Stimulated activated CD8-positive, alpha-beta memory T cell treated with anti-CD3 and anti-CD28 coated beads, Interleukin-4, amount 100 ng/mL, for 48 hours (primary cell): ENCODE results near the gene TMIGD2.
"Not testable (repeated sequence)": the region's sequence is repeated elsewhere in the genome, so short reads cannot be mapped to it uniquely, and the experiment has no call there.

Experiments
- DNase-seq: peaks from one replicate; pipeline ENCODE4 v3.0.0-alpha.2; 2020

TMIGD2 gene

DNA sequence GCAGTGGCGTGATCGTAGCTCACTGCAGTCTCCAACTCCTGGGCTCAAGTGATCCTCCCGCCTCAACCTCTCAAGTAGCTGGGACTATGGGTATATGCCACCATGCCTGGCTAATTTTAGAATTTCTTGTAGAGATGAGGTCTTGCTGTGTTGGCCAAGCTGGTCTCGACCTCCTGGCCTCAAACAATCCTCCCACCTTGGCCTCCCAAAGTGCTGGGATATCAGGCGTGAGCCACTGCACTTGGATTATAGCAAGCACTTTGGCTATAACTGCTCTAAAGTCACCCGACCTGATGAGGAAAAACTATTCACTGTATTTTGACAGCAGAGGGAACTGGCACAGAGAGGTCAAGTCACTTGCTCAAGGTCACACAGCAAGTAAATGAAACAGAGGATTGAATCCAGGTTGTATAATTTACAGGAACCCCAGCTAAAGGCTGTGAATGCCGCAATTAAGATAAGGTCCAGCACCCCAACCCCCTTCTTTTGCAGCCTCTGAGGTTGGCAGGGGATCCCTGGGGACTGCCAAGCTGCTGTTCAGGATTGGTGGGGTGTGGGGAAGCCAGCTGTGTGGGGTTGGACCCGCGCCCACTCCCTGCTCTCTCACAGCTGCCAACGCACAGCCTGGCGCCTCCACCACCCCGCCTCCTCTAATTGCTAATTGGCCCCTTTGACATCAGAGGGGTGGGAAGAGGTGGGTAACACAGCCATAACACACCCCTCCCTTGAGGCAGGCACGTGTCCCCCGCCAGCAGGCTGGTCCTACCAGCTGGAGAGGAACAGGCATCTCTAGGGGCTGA lies 6.0 kb downstream of the TMIGD2 start:
- DNase-seq, result no peak

DNA sequence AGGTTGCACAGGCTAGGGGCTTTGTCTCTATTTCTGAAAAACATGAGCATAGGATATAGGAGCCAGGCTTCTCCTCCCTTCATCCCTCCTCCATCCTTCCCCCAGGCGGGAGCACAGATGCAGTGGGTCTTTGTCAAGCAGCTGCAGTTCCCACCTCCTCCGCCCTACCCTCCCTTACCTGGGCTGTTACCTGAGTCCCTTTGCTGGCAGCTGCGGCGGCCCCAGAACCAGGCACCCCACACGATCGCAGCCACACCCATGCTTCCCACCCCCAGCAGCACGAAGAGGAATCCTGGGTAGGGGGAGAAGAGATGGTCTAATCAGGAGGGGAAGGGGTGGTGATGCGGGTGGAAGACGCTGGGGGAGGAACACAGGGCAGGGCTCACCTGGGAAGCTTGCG lies 7.8 kb downstream of the TMIGD2 start:
- no peak for DNase-seq

- no peak for DNase-seq
Measured at GRCh38 chr19:4292515-4292914, 9.7 kb downstream of the TMIGD2 start.

DNA sequence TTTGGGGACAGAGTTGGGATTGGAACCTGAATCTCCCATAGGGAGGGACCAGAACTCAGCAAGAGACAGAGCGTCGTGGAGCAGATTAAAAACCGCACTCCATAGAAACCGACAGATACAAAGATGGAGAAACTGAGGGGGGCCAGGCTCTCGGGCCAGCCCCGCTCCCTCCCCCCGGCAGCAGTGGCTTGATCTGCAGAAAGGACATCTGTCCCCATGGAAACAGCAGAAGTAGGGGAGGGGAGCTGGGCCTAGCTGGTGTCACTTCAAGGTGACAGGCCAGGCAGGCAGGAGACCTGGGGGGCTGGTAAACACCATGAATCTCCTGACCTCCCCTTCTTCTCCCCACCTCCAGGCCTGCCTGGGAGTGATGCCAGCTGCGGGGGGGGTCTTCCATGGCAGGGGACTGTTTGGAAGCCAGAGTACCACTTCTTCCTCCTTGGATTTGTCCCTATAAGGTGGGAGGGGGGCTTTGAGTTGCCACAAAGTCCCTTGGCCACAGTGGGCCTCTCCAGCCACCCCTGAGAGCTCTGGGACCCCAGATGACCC lies 10.9 kb downstream of the TMIGD2 start:
- no peak for DNase-seq

- DNase-seq, result no peak
Measured at GRCh38 chr19:4288091-4288777, 14.0 kb downstream of the TMIGD2 start.

DNA sequence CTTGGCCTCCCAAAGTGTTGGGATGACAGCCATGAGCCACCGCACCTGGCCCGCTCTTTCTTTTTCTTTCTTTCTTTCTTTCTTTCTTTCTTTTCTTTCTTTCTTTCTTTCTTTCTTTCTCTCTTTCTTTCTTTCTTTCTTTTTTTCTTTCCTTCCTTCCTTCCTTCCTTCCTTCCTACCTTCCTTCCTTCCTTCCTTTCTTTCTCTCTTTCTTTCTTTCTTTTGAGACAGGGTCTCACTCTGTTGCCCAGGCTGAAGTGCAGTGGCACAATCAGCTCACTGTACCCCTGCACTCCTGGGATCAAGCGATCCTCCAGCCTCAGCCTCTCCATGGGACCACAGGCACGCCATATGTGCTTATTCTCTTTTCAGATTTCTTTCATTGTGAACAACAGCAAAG lies 16.0 kb downstream of the TMIGD2 start:
- DNase-seq, result not testable (repeated sequence)

DNA sequence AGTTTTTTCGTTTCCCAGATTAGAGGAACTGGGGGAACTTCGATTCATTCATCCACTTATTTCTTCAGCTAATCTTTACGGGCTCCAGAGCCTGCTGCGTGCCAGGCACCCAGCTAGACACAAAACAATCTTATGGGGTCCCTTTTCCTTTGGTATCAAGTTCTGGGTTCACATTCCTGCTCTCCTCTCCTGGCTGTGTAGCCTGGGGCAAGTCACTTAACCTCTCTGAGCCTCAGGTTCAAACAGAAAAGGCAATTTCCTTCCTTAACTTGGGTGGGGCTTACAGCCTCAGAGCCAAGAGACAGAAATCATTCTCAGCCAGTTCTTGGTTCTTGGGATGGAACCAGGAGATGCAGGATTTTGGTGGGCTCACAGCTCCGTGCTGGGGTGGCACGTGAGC lies 17.2 kb downstream of the TMIGD2 start:
- no peak for DNase-seq

DNA sequence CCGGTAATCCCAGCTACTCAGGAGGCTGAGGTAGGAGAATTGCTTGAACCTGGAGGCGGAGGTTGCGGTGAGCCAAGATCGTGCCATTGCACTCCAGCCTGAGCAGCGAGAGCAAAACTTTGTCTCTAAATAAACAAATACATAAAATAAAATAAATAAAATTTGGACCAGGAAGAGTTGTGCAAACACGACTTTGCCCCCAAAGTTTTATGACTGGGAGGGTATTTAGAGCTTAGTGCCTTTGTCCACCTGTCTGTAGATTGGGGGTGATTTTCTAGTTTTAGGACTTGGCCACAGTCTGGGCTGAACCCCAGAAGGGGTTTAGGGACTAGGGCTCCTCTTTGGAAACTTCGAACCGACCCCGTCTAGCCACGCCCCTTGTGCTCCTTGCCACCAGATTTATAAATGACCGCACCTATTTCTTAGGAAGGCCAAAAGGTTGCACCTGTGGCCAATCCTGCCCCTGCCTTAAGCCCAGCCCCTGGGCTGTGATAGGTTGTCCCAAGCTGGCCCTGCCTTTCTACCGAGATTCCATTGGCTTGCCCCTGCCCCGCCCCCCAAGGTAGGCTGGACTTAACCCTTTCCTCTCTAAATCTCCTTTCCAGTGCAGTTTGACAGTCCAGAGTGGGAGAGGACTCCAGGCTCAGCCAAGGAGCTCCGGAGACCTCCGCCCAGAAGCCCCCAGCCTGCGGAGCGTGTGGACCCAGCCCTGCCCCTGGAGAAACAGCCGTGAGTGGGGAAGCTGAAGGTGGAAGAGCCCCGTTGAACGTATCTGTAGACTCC lies 17.8 kb downstream of the TMIGD2 start:
- peak; percentile 42 for DNase-seq

GRCh38 chr19:4279530-4280422 lies 22.4 kb downstream of the TMIGD2 start:
- no peak for DNase-seq

DNA sequence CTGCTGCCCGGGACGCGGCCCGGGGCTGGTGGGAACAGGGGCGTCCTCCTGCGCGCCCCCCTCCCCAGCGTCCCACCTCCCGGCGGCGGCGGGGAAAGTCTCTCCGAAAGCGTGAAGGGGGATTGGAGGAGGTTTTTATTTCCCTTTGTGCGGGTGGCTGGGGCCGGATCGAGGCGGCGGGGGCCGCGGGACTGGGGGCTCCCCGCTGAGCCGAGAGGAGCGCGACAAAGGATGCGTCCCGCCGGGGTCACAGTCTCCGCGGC lies 23.0 kb downstream of the TMIGD2 start:
- no peak for DNase-seq

DNA sequence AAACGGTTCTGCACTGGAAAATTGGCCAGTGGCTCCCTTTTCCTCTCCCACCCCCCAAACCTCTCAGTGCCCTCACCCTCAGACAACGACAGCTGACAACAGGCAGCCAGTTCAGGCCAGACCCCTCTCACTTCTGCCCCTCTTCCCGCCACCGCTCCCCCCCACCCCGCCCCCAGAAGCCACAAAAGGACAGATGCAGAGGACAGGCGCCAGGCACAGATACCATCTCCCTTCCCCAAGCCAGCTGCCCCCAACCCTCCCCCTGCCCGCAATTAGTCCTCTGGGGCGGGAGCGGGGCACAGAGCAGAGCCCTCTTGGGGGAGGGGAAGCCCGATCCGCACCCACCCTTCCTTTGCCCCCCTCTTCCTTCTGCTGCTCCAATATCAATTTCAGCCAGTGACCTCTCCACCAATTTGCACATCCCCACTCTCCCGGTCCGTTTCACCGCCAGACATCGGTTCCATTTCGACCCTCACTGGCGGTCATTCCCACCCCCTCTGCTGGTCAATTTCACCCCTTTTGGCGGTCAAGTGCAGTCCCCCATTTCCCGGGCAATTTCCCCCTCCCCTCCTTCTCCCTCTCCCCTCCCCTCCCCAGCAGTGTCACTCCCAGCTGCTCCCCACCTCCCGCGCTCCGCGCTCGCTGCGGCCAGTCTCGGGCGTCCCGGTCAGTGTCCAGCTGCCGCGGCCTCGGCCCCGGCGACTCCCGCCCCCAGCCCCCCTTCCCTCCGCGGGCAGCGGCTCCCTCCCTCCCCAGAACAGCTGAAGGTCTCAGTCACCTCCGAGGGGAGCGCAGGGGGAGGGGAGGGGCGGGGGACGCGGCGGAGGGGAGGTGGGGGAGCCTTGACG lies 23.5 kb downstream of the TMIGD2 start, which contains the start of gene SHD:
Gene SHD, plus strand, starts transcription at position 848 of the 848 bp plus-strand sequence. CDS start 798 bp downstream, outside the sequence.
- DNase-seq, result no peak

DNA sequence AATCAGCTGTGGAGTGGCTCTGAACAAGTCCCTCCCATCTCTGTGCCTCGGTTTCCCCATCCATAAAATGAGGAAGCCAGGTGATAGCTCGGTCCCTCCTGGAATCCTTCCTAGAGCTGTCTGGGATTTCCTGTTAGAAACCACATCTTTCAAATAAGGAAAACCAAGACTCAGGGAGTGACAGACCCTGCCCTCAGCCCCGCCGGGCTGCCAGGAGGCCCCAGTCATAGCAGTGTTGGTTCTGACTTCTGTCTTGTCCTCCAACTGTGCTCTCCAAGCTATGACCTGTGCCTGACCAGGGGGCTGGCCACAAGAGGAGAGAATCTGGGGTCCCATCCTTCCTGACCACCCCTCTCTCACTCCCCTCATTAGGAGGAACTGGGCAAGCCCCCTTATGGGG lies 24.2 kb downstream of the TMIGD2 start:
- no peak for DNase-seq

DNA sequence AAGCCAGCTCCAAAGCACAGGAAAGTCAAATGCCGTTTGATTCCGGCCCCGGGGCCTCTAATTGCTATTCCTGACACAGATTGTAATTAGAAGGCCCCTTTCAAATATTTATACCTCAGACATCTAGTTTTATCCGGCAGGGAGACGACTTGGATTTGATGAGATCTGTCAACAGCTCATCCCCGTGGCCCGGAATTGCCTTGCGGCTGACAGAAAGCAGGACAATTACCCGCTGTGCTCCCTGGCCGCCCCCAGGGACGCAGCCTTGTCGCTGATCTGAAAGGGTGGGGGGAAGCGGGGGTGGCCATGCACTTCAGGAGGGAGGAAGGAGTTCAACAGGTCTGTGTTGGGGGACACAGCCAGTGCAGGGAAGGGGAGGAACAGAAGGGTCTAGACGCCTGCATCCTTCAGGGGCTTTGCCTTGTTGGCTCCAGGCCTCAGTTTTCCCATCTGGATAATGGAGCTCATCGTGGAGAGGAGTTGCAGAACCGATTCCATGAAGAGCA lies 24.9 kb downstream of the TMIGD2 start:
- no peak for DNase-seq

DNA sequence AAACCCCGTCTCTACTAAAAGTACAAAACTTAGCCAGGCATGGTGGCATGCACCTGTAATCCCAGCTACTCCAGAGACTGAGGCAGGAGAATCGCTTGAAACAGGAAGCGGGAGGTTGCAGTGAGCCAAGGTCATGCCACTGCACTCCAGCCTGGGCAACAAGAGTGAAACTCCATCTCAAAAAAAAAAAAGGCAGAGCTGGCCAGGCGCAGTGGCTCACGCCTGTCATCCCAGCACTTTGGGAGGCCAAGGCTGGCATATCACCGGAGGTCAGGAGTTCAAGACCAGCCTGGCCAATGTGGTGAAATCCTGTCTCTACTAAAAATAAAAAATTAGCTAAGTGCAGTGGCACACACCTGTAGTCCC lies 27.9 kb downstream of the TMIGD2 start:
- not testable (repeated sequence) for DNase-seq

- DNase-seq, result no peak
Measured at GRCh38 chr19:4272894-4273293, 29.3 kb downstream of the TMIGD2 start.

DNA sequence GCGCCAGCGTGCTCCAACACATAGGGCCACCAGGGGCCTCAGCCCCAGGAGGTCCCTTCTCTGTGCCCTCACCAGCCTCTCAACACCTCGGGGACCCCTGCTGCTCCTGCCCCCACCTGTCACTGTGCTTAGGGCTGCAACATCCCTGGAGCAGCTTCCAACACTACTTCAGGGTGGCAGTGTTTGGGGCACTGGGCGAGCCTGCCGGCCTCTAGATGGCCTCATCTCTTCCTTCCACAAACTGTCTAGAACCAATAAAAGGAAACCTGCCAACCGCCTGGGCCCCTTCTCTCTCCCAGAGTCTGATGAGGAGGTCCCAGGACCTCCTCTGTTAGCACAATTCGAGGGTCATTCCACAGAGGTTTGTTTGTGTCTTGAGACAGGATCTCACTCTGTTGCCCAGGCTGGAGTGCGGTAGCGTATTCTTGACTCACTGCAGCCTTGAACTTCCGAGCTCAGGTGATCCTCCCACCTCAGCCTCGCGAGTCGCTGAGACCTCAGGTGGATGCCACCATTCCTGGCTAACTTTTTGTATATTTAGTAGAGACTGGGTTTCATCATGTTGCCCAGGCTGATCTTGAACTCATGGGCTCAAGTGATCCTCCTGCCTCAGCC lies 33.3 kb downstream of the TMIGD2 start:
- DNase-seq, result no peak

GRCh38 chr19:4267901-4268815 lies 34.0 kb downstream of the TMIGD2 start:
- DNase-seq, result no peak

GRCh38 chr19:4267101-4267900 lies 34.9 kb downstream of the TMIGD2 start:
- peak; percentile 84 for DNase-seq
